D341Med (cell line): ENCODE results near the gene TOGARAM2.
A peak's percentile ranks its signal among the peaks of the same experiment; 100 is the strongest.

Experiments
- DNase-seq: peaks from one replicate; pipeline ENCODE4 v3.0.0; 2012; ENCODE audit warnings: low spot score

Gene TOGARAM2

DNA sequence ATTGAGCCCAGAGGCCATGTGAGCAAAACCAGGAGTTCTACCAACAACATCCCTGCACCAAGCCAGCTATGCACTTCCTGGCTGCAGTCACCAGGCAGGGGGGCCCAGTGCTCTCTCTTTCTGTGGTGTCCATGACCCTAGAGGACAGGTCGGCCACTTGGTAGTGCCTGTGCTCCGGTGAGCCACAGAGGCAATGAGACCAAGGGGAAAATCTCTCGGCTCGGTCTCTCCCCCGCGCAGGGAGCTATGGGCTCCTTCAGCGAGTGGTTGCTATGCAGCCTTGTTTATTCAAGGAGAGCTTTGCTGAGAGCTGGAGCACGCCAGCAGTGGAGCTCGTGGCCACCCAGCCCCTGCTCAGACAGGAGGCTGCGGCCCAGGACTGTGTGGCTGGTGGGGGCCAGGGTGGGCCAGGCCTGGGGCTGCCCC, at the start of gene TOGARAM2:
Gene TOGARAM2 (plus strand): TSS at position 283 of the 426 bp plus-strand sequence. CDS start 13,537 bp downstream, outside the sequence.
- DNase-seq, result no peak

DNA sequence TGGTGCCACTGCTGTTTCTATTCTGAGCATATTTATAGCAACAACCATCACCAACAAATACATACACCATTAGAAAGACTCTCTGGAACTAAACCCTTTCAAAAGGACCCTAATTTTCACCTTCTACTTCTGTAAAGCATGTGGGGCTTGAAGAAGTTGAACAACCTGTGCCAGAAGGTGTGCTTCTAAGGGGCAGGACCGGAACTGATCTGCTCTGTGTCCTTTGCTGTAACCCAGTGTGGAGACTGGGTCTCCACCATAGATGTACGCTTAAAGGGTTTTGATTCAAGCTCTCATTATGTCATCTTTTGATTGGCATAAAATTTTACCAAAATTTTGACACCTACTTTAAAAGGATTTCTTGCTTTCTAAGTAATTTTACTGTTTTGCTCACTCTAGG, 46.3 kb upstream of the TOGARAM2 start:
- no peak for DNase-seq

DNA sequence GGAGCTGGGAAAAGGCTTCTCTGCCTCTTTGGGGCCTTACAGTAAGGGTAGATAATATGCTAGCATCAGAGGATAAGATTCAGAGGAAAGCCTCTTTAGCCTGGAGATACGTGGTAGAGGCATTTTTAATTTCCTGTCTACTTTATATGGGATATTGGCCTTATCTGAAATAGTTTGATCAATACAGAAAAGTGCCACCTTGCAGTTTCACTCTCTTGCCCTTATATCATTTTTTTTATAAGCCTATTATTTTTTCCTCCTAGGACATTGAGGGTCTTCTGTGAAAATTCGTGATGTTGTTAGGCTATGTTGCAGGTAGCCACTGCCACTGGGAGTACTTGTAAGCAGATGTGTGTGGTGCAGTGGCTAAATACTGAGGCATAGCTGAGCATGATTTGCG, 40.1 kb upstream of the TOGARAM2 start:
- no peak for DNase-seq

DNA sequence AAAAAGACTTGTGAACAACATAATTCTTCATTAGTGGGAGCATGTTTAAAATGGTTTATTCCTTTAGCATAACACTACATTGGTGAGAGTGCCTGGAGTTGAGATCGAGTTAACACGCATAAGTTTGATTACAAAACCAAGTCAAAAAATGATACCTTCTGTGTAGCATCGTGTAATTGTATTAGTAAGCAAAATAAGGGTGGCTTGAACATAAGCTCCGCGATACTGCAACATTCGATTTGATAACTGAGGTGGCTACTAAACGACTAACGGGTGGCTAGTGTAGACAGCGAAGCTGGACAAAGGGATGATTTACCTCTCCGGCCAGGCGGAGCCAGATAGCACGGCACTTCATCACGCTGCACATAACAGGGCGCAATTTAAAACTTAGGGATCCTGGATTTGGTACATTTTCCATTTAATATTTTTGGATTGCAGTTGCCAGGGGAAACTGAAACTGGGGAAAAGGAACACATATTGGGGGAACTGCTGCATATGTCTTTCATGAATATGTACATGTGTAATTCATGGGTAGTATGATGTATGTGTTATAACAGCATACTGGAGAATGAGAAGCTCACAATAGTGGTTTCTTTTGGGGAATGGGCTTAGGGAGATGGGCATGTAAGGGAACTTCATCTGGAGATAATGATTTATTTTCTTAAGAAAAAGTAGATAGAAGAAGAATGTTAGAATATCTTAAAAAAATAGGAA, 36.4 kb upstream of the TOGARAM2 start:
- DNase-seq, result no peak

DNA sequence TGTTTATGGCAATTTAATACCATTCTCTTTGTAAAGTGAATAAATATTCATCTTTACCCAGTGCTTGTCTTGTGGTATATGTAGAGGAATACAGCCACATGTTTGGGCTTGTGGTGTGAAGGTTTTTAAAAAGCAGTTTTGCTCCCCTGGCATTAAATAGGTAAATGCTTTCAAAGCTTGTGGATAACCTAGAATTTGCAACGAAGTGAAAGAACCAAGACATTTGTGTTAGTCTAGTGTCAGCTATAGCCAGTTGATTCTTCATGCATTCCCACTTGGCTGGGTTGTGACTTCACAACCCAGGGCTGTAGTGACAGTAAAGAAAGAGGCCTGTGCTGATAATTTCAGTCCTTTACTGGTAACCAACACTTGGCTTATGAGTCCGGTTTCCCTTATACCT, 32.9 kb upstream of the TOGARAM2 start:
- DNase-seq, result no peak

DNA sequence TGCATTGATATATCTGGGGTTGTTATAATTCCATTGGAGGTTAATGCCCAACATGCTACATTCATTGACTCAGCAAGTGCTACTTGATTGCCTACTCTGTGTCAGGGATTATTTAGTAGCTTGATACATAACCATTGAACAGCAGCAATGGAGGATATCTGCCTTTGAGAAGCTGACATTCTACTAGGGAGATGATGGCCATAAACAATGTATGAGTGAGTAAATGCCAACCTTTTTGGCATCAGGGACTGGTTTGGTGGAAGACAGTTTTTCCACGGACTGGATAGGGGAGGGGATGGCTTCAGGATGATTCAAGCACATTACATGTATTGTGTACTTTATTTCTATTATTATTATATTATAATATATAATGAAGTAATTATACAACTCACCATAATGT, 31.9 kb upstream of the TOGARAM2 start:
- no peak for DNase-seq

DNA sequence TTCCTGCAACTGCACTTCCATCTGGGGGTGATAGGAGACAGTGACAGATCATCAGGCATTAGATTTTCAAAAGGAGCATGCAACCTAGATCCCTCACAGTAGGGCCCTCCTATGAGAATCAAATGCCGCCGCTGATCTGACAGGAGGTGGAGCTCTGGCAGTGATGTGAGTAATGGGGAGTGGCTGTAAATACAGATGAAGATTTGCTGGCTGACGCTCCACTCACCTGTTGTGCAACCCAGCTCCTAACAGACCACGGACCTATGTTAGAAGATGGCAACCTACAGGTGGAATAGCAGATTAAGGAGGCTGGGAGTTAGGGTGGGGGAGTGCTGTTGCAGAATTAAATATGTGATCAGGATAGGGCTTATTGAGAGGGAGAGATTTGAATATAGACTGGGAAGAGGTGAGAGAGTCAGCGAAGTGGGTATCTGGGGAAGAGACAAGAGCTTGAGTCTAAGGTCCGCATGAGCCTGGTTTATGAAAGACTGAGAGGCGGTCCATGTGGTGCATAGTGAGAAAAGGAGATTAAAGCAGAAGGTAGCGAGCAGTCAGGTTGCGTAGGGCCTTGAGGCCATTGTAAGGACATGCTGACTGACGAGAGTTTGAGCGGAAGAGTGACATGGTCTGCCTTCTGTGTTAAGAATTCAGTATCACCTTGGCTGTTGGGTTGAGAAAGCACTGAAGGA, 31.3 kb upstream of the TOGARAM2 start:
- no peak for DNase-seq

DNA sequence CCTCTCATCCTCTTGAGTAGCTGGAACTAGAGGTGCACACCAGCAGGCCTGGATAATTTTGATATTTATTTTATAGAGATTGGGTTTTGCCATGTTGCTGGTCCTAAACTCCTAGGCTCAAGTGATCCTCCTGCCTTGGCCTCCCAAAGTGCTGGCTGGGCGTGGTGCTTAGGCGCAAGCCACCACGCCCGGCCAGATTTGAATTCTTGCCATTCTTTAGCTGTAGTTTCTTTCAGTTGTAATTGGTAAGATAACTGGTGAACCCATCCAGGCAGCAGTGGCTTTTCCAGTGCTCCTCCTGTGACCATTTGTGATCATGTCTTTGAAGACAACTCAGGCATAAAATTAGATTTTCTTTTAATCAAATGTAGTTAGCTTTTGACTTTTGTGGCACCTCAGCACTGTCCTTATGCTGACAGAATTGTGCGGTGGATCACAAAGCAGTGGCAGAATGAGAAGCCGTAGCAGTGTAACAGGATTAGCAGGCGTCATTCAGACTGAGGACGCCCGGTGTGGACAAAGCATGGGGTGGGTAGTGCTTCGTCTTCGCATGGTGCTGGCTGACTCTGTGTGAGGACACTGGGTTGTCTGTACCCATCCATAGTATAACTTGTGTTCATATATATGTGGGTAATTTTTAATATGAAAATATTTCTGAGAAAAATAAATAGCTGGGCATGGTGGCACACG, 30.0 kb upstream of the TOGARAM2 start:
- DNase-seq, result no peak

DNA sequence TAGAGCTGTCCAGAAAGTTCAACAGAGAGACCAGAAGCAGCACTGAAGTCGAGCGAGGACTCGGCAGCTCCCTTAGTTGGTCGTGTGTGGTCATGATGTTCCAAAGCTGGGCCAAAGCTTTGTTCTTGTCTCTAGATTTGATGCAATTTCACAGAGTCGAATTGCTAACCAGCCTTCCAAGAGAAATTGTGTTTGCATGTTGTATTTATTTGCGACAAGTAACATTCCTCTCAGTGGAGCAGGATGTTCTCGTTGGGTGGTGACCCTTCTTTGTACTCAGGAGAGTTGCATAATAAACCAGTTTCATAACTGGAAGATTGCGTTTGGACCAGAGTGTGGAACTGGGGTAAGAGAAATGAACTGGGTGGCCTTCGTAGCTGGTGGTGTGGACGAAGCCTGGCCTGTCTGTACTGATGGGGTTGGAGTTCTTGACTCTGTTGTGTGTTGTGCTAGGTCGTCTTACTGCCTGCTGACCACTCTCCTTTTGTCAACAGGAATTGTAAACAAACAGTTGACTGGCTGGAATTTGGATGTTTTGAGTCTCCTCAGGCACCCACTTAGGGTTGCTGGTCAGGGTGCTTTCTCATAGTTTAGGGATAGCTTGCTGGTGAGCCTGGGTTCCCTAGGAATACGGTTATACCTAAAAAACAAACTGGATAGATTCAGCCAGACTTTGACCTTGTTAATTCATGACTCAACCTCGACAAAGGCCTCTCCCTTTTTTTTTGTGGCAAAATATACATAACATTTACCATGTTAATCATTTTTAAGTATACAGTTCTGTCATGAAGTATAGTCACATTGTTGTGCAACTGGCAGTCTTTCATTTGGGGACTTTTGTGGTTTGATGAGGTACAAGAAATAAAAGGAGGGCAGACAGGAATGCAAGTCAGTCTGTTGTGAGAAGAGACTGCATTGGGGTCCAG, 28.9 kb upstream of the TOGARAM2 start:
- no peak for DNase-seq

DNA sequence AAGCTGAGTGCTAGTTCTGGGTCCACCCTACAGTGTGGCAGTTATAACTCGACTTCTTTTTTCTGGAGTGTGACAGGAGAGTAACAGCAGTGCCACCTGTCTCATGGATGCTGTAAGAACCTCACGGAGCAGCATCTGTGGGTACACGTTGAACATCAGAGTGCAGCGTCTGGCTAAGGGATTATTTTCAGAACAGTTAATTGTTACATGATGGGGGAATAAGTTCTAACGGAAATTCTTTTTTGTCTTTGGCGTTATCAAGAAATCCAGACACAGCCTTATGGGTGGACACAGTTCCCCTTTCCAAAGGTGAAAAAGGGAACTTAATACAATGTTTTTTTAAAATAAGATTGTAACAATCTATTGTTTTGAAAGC, 28.3 kb upstream of the TOGARAM2 start:
- DNase-seq, result peak; percentile 60

DNA sequence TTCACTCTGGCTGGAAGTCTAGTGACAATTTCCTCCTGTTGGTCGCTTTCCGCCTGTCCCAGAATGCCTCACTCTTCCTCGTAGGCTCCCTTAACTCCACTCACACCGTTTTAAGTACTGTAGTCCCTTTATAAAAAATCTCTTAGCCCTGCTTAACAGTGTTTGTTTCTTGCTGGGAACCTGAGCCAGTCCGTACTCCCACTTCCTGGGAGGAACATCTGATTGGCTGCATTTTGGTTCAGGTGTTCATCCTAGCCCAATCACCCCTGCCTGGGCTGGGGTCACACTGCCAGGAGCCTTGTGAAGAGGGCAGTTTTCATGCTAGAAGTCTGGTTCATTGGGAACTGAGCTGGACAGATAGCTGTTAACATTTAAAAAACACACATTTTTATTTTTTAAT, 25.6 kb upstream of the TOGARAM2 start:
- no peak for DNase-seq

DNA sequence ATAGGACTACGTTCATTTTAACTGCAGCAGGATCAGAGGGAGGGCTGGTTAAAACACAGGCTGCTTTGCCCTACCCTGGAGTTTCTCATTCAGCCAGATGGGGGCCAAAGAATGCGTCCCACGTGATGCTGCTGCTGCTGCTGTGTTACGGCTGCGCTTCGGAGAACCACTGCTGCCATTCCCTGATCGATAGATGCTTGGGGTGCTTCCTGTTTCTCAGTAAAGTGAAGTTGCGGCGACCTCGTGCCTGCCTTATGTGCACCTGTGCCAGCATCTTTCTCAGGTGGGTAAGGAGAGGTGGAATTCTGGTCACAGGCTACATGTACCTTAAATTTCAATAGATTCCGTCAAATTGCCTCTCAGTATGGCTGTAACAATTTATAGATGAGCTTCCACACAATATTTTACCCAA, 24.7 kb upstream of the TOGARAM2 start:
- no peak for DNase-seq

DNA sequence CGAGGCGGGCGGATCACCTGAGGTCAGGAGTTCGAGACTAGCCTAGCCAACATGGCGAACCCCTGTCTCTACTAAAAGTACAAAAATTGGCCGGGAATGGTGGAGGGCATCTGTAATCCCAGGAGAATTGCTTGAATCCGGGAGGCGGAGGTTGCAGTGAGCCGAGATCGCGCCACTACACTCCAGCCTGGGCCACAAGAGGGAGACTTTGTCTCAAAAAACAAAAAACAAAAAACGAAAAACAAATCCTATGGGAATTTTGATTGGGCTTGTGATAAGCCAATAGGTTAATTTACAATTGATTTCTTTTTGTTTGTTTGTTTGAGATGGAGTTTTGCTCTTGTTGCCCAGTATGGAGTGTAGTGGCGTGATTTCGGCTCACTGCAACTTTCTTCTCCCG, 24.2 kb upstream of the TOGARAM2 start:
- no peak for DNase-seq

DNA sequence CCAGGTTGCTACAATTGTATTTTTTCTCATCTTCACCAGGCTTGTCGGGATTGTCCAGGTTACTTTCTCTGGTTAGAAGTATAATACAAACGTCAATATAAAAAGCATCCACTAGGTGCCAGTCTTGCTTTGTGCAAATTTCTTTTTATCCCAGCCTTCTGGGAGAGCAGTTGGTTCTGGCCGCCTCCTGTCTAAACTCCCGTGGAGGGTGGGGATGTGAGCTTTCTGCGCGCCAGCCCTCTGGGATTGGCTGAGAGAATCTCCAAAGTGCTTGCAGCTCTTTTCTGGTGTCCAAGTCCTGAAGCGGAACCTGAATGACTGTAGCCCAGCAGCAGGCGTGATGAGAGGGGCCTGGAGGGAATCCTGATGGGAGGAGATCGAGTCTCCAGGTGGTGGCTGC, 22.4 kb upstream of the TOGARAM2 start:
- peak; percentile 82 for DNase-seq

DNA sequence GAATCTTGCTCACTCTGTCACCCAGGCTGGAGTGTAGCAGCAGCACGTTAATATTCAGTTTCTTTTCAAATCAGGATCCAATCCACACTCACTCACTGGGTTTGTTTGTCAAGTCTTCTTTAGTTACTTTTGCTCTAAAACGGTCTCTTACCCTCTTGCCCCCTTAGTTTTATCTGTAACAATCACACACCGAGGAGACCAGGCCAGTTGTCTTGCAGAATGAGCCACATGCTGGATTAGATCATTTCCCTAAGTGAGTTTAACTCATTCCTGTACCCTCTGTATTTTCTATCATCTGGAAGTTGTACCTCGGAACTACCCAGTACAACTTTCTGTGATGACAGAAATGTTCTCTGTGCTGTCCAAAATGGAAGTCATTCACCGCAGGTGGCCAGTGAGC, 20.7 kb upstream of the TOGARAM2 start:
- DNase-seq, result no peak

DNA sequence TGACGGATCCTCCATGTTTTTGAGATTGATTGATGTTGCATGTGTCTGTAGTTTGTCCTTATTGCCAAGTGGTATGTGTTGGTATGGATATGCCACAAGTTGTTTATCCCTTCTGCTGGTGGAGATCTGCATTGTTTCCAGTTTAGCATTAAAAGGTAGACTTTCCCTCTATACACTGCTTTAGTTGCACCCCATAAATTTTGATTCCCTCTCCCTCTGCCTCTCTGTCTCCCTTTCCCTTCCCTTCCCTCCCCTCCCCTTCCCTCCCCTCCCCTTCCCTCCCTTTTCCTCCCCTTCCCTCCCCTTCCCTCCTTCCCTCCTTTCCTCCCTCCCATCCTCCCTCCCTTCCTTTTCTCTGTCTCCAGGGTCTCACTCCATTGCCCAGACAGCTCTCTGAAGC, 18.6 kb upstream of the TOGARAM2 start:
- DNase-seq, result no peak

DNA sequence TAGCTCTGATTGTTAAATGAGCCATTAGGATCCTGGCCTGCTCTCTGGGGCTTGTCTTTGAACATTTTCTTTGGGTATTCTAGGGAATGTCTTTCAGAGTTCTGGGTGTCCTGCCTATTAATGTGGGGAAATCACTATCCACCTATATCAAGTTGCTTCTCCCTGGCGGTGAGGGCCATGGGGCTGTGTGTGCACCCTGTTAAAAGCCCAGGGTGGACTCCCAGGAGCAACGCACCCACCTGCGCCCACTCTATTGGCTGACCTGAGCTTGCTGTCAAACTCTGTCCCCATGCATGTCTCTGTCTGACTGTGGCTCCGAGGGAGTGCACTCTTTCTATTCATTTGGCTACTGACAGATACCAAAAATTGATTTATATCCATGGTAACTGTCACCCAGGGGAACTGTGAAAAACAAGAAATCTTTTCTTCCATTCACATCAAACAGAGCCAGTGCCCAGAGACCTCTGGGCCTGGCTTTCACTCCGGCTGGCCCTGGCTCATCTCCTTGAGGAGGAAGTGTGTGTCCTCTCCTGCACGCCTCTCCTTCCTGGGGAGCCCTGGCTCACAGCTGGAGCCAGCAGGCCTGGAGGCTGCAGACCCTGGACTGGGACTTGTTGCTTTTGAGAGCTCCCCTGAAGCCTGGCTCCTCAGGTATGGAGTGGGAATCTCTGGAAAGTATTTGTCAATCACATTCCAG, 10.5 kb upstream of the TOGARAM2 start:
- no peak for DNase-seq

DNA sequence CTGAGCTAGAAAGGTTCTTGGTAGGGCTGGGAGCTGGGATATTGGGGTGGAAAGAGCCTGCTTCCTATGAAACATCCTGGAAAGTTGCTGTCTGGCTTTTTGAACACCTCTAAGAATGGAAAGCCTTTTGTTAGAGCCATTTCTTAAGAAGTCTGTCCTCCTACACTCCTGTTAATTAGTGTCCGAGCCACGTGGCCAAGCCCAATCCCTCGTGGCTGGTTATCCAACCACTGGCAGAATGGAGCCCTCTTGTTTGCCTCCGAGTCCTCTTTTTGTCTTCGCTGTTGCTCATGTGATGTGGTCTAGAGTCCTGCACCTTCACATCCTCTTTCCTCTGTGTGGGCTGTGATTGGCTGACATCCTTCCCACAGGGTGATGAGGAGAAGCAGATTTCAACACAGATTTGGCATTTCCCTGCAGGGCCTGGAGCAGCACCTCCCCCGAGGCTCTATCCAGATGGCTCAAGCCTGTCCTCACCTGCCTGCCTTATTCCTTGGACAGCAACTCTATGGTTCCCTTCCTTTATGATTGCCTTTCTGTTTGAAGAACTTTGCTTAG, 8.2 kb upstream of the TOGARAM2 start:
- no peak for DNase-seq

DNA sequence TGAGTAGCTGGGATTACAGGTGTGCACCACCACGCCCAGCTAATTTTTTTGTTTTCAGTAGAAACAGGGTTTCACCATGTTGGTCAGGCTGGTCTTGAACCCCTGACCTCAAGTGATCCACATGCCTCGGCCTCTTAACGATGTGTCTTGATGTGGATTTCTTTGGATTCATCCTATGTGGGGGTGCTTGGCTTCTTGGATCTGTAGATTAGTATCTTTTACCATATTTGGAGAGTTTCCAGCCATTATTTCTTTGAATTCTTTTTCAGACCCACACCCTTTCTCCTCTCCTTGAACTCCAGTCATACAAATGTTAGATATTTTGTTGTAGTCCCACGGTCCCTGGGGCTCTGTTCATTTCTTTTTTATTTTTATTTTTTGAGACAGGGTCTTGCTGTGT, 6.8 kb upstream of the TOGARAM2 start:
- no peak for DNase-seq

DNA sequence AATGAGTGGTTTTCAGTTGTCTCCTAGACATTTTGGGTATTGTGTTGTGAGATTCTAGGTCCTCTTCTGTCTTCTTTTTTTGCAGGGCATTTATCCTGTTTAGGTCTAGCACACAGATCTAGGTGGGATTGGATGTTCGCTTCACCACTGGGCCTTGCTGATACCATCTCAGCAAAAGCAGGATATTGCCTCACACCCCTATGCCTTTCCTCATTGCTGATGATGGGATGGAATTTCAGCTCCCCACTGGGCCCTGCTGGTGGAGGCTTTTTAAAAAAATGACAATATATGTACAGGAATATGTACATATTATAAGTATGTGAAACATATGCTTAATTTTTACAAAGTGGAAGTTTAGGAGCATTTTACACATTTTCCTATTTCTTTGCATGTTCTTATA, 5.4 kb upstream of the TOGARAM2 start:
- no peak for DNase-seq

DNA sequence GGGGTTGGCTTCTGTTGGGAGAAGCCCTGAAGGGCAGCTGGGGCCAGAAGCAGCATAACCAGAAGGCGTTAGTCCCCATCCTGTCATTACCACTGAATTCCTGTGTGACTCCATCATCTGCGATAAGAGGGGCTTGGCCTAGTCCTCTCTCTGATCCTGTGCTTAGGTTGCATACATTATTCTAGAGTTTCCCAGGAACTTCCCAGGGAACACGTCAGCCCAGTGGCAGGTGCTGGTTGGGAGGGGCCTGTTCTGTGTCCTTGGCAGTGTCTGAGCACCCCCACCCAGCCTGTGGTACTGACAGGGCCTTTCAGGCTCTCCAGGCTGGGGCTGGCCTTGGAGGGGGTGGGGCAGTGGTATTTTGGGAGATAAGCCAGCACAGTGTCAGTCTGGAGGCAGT, 4.5 kb upstream of the TOGARAM2 start:
- DNase-seq, result no peak
